Fibroblast of peridontal ligament (primary cell): Measurements from ENCODE around the gene PILRA.
A peak's percentile ranks its signal among the peaks of the same experiment; 100 is the strongest.
"Not testable (repeated sequence)": the region's sequence is repeated elsewhere in the genome, so short reads cannot be mapped to it uniquely, and the experiment has no call there.

Experiments
- DNase-seq: peaks from one replicate; pipeline ENCODE4 v3.0.0-alpha.2; 2010; ENCODE audit errors: extremely low read depth

The PILRA gene

DNA sequence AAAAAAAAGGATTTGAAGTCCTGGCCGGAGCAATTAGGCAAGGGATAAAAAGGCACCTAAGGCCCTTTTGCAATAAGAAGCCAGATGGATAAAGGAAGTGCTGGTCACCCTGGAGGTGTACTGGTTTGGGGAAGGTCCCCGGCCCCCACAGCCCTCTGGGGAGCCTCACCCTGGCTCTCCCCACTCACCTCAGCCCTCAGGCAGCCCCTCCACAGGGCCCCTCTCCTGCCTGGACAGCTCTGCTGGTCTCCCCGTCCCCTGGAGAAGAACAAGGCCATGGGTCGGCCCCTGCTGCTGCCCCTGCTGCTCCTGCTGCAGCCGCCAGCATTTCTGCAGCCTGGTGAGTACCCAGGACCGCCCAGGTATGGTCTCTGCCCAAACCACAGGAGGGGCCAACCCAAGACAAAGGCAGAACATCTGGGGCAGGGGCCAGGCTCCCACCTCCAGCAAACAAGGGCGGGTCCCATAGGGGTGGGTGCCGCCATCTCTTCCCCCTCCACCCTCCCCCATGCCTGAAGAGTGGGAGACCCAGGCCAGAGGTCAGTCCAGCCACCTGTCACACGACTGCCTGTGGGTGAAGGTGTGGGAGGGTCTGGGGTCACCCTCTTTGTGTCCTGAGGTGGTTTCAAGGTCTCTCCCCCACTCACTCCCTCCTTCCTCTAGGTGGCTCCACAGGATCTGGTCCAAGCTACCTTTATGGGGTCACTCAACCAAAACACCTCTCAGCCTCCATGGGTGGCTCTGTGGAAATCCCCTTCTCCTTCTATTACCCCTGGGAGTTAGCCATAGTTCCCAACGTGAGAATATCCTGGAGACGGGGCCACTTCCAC lies 15.0 kb upstream of the PILRA start, which contains the start of gene PILRB:
Gene PILRB (plus strand): TSS at position 91 of the 830 bp plus-strand sequence. CDS start 186 bp downstream, at position 277.
- DNase-seq, result no peak

DNA sequence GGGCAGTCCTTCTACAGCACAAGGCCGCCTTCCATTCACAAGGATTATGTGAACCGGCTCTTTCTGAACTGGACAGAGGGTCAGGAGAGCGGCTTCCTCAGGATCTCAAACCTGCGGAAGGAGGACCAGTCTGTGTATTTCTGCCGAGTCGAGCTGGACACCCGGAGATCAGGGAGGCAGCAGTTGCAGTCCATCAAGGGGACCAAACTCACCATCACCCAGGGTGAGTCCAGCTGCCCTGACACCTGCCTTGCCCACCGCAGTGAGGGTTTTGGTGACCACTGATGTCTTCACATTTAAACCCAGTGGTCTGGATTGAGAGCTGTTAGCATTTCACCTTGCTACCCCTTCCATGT lies 14.5 kb upstream of the PILRA start:
- DNase-seq, result no peak

DNA sequence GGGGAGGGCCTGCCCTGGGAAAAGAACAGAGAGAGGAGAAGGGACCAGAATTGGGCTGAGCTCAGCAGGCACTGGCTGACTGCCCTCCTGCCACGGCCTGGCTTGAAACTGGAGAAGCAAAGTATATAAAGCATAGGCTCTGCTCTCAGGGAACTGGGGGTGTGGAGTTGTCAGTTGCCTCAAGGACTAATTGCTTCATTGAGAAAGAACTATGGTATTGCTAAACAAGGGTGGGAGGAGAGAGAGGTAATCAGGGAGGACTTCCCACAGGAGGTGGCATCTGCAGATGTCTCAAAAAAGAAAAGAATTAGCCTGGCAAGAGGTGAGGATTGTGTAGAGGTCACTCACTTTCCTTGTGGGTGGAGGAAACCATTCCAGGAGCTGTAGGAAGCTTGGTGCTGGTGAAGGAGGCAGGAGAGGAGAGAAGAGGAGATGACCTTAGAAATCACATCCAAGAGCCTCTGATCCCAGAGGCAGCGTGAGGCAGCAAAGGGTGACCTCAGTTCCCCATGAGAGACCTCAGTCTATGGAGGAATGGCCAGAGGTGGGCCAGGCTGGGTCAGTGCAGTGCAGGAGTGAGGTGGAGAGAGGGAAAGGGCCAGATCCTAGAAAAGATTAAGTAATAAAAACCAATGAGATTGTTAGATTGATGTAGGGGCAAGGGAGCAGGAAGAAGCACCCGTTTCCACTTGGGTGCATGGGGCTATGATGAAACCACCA lies 13.0 kb upstream of the PILRA start:
- no peak for DNase-seq

DNA sequence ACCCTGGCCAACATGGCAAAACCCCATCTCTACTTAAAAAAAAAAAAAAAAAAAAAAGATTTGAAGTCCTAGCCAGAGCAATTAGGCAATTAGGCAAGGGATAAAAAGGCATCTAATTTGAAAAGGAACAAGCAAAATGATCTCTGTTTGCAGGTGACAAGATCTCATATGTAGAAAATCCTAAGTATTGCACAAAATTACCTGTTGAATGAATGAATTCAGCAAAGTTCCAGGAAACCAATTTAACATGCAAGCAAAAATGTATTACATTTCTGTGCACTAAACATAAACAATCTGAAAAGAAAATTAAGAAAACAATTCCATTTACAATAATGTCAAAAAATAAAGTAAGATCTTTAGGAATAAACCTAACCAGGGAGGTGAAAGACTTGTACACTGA lies 10.2 kb upstream of the PILRA start:
- DNase-seq, result no peak

DNA sequence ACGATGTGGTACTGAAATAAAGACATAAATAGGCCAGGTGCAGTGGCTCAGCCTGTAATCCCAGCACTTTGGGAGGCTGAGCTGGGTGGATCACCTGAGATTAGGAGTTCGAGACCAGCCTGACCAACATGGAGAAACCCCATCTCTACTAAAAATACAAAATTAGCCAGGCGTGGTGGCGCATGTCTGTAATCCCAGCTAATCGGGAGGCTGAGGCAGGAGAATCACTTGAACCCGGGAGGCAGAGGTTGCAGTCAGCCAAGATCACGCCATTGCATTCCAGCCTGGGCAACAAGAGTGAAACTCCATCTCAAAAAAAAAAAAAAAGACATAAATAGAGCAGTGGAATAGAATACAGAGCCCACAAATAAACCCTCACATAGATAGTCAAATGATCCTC lies 9.5 kb upstream of the PILRA start:
- not testable (repeated sequence) for DNase-seq

DNA sequence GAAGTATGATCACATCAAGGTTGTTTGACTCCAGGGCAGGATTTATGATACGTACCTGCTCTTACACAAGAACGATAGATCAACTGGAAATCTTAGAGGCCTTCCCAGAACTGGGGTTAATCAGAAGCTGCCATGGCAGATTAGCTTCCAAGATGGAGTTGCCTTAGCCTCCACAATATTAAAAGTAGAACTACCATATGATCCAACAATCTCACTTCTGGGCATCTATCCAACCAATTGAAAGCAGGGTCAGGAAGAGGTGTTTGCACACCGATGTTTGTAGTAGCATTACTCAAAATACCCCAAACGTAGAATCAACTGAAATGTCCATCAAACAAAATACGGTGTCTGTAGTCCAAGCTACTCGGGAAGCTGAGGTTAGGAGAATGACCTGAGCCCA lies 8.8 kb upstream of the PILRA start:
- DNase-seq, result no peak

DNA sequence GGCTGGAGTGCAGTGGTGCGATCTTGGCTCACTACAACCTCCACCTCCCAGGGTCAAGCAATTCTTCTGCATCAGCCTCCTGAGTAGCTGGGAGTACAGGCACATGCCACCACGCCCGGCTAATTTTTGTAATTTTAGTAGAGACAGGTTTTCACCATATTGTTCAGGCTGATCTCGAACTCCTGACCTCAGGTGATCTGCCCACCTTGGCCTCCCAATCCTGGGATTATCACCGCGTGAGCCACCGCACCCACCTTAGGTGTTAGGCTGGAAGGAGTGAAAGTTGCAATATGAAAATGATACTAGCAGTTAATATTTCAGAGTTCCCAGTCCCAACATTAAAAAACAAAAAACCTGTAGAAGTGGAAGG lies 7.3 kb upstream of the PILRA start:
- DNase-seq, result not testable (repeated sequence)

DNA sequence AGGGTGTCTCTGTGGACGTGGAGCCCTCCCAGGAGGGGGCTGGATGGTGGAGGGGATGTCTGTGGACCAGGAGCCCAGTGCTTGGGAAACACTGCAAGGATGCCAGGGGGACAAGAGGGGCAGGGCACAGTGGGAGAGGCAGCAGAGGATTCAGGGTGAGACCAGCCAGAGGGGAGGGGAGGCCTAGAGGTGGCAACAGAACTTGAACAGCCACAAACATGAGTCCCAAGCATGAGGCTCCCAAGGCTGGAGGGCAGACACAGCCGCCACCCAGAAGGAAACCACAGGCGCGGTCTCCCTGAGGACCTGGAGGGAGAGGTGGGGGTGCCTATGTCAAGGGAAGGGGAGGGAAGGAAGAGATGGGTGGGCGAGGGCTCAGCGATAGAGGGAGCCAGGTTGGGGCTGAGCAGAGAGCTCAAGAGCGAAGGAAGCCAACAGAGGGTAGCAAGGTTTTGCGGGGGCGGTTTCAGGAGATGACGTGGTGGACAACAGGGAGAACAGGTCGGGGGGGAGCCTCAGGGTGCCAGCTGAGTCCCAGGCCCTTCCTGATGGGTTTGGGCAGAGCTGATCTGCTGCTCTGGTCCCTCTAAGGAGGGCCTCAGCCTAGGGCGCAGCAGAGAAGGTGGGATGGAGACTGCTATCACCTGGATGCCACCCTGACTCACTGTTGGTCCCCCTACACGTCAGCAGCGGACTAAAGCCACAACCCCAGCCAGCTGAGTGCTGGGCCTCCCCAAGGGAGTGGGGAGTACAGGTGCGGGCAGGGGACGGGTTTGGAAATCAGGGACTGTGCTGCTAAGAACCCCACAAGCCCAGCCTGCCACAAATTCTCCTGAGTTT lies 6.7 kb upstream of the PILRA start:
- DNase-seq, result no peak

DNA sequence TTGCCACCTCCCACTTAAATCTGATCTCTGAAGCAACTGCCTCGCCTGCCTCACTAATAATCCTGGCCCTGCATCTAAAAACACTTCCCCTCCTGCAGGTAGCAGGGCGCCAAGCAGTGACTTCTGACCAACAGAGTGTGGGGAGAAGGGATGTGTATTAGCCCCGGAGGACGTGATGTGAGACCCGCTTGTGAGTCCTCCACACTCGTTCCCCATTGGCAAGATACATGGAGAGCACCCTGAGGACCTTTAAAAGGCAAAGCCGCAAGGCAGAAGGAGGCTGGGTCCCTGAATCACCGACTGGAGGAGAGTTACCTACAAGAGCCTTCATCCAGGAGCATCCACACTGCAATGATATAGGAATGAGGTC lies 6.1 kb upstream of the PILRA start:
- no peak for DNase-seq

DNA sequence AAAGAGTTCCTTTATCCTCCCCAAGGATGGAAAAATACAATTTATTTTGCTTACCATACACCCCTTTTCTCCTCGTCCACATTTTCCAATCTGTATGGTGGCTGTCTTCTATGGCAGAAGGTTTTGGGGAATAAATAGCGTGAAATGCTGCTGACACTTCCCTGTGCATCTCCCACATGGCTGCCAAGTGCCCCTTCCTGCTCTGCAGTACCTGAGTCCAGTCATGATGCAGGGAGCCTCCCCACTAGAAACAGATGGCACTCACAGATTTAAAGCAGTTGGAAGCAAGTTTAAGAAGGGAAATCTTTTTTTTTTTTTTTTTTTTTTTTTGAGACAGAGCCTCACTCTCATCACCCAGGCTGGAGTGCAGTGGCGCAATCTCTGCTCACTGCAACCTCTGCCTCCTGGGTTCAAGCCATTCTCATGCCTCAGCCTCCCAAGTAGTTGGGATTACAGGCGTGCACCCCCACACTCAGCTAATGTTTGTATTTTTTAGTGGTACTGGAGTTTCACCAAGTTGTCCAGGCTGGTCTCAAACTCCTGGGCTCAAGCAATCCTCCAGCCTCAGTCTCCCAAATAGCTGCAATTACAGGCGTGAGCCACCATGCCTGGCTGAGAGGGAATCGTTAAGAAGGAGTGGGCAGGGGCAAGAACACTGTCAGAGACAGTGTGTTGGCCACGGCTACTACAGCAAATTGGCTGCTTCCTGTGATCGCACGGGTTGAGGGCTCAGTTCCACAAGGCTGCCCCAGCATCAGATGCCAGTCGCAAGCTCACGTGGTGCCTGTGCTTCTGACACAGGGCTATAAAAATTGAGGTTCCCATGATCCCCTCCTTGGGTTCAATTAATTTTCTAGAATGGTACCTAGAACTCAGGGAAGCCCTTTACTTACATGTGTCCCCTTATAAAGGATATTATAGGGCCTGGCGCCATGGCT lies 5.3 kb upstream of the PILRA start:
- no peak for DNase-seq

DNA sequence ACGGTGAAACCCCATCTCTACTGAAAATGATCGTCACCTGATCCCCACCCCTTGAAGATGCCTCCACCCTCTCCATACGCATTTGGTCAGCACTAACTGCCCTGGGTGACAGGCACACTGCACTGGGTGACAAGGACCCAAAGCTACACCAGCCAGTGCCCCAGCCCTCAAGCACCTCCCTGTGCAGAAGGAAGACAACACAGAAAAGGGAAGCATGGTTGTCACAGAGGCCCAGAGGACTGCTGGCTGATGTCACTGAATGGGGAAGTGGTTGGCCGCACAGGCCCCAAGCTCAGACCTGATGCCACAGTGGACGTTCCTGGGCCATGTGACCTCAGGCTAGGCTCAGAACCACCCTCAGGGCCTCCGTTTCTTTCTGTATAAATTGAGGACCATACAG lies 4.2 kb upstream of the PILRA start:
- no peak for DNase-seq

DNA sequence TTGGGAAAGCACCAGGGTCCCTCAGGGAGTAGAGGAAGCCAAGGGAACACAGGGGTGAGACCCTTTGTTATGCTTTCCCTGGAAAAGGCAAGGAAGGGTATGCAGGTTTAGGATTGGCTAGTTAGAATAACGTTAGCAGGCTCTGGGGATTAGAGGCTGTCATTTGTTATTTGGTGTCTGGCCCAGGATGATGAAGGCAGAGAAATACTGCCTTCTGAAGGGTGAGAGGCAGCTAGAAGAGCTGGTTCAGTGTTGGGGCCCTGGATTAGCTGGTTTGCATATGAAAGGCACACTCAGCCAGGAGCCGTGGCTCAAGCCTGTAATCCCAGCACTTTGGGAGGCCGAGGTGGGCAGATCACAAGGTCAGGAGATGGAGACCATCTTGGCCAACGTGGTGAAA lies 3.0 kb upstream of the PILRA start:
- no peak for DNase-seq

DNA sequence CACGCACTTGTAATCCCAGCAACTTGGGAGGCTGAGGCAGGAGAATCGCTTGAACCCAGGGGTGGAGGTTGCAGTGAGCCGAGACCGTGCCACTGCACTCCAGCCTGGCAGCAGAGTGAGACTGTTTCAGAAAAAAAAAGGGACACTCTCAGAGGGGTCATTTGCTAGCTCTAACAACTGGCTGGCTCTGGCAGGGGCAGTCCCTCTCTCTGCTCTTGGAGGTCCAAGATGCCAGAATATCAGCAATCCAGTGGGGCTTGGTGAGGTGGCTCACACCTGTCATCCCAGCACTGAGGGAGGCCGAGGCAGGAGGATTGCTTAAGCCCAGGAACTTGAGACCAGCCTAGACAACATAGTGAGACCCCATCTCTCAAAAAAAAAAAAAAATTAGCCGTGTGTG lies 2.5 kb upstream of the PILRA start:
- DNase-seq, result no peak

DNA sequence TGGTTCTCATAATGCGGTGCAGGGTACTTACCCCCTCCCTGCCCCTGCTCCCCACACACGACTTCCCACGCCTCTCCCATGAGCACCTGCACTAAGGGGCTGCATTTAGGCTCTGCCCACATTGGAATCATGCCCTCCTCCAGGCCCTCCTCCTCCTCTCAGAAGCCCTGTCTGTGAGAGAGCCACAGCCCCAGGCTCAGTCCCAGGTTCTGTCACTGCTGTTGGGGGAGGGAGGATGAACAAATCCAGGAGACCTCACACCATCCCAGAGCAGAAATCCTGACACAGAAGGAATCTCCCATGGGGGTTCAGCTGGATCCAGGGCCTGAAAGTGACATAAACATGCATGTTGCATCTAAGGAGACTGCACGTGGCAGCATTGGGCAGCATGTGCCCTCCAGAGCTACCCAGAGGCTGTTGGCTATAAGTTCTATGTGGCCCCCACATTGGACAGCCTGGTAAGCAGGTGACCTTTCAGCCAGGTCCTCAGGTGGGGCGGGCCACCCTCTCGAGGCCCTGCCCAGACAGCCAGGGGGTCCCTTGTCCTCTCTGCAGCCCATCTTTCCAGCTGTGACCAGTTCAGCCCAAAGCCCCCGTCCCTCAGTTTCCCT lies 1.6 kb upstream of the PILRA start:
- no peak for DNase-seq

DNA sequence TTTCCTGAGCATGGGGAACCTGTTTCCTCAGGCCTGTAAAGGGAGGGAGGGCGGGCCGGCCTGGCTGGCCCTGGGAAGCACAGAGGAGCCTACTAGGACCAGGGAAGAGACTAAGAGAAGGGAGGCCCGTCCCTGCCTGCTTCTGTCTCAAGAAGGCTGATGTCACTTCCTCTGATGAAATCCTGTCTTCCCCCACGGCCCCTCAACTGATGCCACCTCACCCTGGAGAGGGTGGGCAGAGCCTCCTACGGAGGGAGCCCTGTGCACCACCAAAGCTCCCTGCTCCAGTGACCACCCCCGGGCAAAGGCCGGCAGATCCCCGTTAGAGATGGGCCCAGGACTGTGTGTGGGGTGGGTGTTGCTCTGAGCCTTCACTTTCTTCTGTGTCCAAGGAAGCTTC lies 1.0 kb upstream of the PILRA start:
- DNase-seq, result peak; percentile 46

DNA sequence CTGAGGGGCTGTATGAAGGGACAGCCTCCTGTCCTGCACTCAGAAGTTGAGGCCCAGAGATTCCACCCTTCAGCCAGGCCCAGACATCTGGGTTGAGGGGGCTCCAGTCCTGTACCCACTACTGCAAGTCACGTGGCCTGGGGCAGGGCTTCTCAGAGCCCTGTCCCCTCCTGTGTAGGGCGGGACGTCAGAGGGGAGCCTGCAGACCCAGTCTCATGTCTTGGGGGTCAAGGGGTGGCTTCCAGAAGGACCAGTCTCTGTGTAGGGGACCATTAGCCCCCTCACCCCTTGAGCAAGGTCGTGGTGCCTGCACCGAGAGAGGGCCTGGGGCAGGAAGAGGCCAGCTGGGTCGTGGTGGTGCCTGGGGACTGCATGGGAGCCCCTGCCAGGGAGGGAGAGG lies 593 bp upstream of the PILRA start:
- no peak for DNase-seq

DNA sequence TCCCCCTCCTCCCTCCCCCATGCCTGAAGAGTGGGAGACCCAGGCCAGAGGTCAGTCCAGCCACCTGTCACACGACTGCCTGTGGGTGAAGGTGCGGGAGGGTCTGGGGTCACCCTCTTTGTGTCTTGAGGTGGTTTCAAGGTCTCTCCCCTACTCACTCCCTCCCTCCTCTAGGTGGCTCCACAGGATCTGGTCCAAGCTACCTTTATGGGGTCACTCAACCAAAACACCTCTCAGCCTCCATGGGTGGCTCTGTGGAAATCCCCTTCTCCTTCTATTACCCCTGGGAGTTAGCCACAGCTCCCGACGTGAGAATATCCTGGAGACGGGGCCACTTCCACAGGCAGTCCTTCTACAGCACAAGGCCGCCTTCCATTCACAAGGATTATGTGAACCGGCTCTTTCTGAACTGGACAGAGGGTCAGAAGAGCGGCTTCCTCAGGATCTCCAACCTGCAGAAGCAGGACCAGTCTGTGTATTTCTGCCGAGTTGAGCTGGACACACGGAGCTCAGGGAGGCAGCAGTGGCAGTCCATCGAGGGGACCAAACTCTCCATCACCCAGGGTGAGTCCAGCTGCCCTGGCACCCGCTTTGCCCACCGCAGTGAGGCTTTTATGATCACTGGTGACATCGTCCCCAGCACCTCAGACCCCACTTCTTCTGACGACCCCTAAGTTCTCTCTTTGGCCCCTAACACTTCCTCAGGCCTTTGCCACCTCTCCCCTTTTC lies 747 bp downstream of the PILRA start:
- DNase-seq, result not testable (repeated sequence)

DNA sequence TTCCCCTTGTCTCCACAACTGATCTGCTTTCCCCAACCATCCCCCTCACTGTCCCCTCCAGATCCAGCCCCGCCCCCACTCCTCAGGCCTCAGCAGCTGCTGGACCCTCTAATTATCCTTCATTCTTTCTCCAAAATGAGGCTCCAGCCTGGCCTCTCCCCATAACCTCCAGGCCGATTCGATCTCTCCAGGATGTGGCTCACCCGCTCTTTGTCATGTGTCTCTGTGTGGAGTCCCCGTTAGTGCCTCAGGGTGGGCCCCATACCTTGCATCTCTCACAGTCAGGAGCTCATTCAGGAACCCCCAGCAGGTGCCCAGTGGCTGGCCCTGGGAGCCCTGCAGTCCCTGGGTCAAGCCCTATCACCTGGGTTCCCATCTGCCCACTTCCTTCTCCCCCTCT lies 1.3 kb downstream of the PILRA start:
- DNase-seq, result no peak

DNA sequence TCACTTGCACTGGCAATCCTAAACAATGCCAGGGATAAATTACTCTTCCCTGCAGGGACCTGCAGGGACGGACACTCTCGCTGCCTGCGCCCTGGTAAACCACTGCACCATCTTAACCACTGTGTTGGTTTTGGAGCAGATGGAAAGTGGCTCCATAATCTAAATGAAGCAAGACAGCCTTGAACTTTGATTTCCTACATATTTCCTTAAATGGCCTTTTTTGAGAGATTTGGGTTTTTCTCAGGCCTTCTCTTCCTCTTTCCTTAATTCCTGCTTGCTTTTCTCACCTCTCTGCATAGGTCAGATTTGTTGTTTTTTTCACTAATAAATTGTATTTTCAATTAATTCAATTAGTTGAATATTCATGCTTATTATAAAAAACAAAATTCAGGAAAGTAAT lies 2.8 kb downstream of the PILRA start:
- no peak for DNase-seq

DNA sequence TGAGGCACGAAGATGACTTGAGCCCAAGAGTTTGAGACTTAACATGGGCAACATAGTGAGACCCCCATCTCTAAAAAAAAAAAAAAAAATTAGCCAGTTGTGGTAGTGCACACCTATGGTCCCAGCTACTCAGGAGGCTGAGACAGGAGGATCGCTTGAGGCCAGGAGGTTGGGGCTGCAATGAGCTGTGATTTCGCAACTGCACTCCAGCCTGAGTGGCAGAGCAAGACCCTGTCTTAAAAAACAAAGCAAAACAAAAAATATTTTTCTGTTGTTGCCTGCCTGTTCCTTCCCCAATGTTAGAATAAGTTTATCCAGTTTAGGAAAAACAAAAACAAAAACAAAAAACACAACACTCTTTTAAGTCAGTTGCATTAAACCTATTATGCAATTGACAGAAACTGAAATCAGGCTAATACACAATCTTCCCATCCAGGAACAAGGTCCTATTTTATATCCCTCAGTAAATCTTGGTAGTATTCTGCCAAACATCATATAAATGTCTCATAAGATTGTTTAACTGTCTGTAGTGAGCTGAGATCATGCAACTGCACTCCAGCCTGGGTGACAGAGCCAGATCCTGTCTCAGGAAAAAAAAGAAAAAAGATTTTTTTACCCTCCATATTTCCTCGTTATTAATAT lies 4.9 kb downstream of the PILRA start:
- no peak for DNase-seq
